ENCODE measurements around the gene COX8A.

The COX8A gene

GRCh38 chr11:63945477-63946163 is 28.8 kb upstream of the COX8A start:
- Histone ChIP-seq H3K4me2 (ENCODE audit: insufficient read depth, low read length) (no peak overlapping the region), H3K79me2 (ENCODE audit: insufficient read depth, low read length) (peaks cover 55% of the 10 kb centered on the region), H2AFZ (ENCODE audit: low read depth, low read length) (no peak overlapping the region), H3K27ac (ENCODE audit: low read length) (no peak overlapping the region), H3K4me3 (ENCODE audit: low read depth in 1 of 2, low read length in 2 of 2) (no peak overlapping the region), H3K9ac (ENCODE audit: low read depth, low read length) (no peak overlapping the region), H3K4me1 (ENCODE audit: insufficient read depth, low read length) (peaks cover 11% of the 10 kb centered on the region), H3K9me3 (ENCODE audit: insufficient read depth, low read length, severe bottlenecking) (no peaks in the 10 kb centered on the region), H4K20me1 (ENCODE audit: insufficient read depth, low read length) (peaks cover 34% of the 10 kb centered on the region), H3K36me3 (ENCODE audit: insufficient read depth, low read length) (peaks cover 55% of the 10 kb centered on the region), H3K27me3 (ENCODE audit: insufficient read depth, low read length, poor library complexity) (no peaks in the 10 kb centered on the region)
- DNase-seq, result peak; percentile 61
- peak; percentile 90 for ATAC-seq (ENCODE audit: insufficient read depth, low read depth)
- TF ChIP-seq EZH2 (IDR thresholded peaks at IDR 0.05; ENCODE audit: borderline replicate concordance, low read depth, low read length, severe bottlenecking), result no peak
- TF ChIP-seq, protein P1, sequence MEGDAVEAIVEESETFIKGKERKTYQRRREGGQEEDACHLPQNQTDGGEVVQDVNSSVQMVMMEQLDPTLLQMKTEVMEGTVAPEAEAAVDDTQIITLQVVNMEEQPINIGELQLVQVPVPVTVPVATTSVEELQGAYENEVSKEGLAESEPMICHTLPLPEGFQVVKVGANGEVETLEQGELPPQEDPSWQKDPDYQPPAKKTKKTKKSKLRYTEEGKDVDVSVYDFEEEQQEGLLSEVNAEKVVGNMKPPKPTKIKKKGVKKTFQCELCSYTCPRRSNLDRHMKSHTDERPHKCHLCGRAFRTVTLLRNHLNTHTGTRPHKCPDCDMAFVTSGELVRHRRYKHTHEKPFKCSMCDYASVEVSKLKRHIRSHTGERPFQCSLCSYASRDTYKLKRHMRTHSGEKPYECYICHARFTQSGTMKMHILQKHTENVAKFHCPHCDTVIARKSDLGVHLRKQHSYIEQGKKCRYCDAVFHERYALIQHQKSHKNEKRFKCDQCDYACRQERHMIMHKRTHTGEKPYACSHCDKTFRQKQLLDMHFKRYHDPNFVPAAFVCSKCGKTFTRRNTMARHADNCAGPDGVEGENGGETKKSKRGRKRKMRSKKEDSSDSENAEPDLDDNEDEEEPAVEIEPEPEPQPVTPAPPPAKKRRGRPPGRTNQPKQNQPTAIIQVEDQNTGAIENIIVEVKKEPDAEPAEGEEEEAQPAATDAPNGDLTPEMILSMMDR (IDR thresholded peaks at IDR 0.05; ENCODE audit: borderline replicate concordance, extremely low read depth, low read length, poor library complexity, severe bottlenecking), result peak; percentile 87

GRCh38 chr11:63951779-63952536 is 22.5 kb upstream of the COX8A start:
- no peaks in the 10 kb centered on the region for H3K9me3 ChIP-seq (ENCODE audit: insufficient read depth, low read length, severe bottlenecking)
- peaks cover 18% of the 10 kb centered on the region for H3K4me1 ChIP-seq (ENCODE audit: insufficient read depth, low read length)
- no peak overlapping the region for H3K9ac ChIP-seq (ENCODE audit: low read depth, low read length)
- no peak overlapping the region for H3K4me3 ChIP-seq (ENCODE audit: low read depth in 1 of 2, low read length in 2 of 2)
- ATAC-seq (ENCODE audit: insufficient read depth, low read depth) (peak; percentile 98), DNase-seq (peak; percentile 73)
- TF ChIP-seq, protein P1 (IDR thresholded peaks at IDR 0.05; ENCODE audit: borderline replicate concordance, extremely low read depth, low read length, poor library complexity, severe bottlenecking), result no peak
- no peak for TF ChIP-seq EZH2 (IDR thresholded peaks at IDR 0.05; ENCODE audit: borderline replicate concordance, low read depth, low read length, severe bottlenecking)
- peak overlapping the region; percentile 50 for H3K27ac ChIP-seq (ENCODE audit: low read length)
- no peak overlapping the region for H2AFZ ChIP-seq (ENCODE audit: low read depth, low read length)
- H3K4me2 ChIP-seq (ENCODE audit: insufficient read depth, low read length), result peak overlapping the region; percentile 27; the same call in 1 of the 2 replicates
- no peaks in the 10 kb centered on the region for H3K79me2 ChIP-seq (ENCODE audit: insufficient read depth, low read length)
- peaks cover 80% of the 10 kb centered on the region for H3K36me3 ChIP-seq (ENCODE audit: insufficient read depth, low read length)
- no peaks in the 10 kb centered on the region for H3K27me3 ChIP-seq (ENCODE audit: insufficient read depth, low read length, poor library complexity)
- H4K20me1 ChIP-seq (ENCODE audit: insufficient read depth, low read length), result peaks cover 8% of the 10 kb centered on the region

DNA sequence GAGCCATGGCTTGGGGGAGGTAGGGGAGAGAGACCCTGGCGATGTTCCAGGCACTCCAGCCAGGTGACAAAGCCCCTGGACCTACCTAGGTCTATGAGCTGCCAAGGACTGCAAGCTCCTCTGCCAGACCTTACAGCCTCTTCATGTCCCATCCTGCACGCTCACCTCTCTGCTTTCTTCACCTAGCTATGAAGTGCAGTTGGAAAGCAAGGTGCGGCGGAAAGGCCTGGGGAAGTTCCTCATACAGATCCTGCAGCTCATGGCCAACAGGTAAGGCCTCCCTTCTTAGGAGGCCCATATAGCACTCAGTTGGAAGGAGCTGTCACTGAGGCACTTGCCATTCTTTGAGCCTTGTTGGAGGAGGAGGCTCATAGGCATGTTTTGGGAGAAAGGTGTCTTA is 21.9 kb upstream of the COX8A start:
- Histone ChIP-seq H3K4me3 (ENCODE audit: low read depth in 1 of 2, low read length in 2 of 2) (no peak overlapping the region), H3K27ac (ENCODE audit: low read length) (peak overlapping the region; percentile 50), H3K79me2 (ENCODE audit: insufficient read depth, low read length) (no peaks in the 10 kb centered on the region), H4K20me1 (ENCODE audit: insufficient read depth, low read length) (peaks cover 11% of the 10 kb centered on the region), H3K9ac (ENCODE audit: low read depth, low read length) (no peak overlapping the region), H3K4me2 (ENCODE audit: insufficient read depth, low read length) (0 out of 2 replicates have a peak overlapping the region, but pooled peaks have one; percentile 27), H3K36me3 (ENCODE audit: insufficient read depth, low read length) (peaks cover 77% of the 10 kb centered on the region), H3K4me1 (ENCODE audit: insufficient read depth, low read length) (peaks cover 18% of the 10 kb centered on the region), H3K9me3 (ENCODE audit: insufficient read depth, low read length, severe bottlenecking) (no peaks in the 10 kb centered on the region), H3K27me3 (ENCODE audit: insufficient read depth, low read length, poor library complexity) (no peaks in the 10 kb centered on the region), H2AFZ (ENCODE audit: low read depth, low read length) (no peak overlapping the region)
- no peak for ATAC-seq (ENCODE audit: insufficient read depth, low read depth)
- DNase-seq, result no peak
- TF ChIP-seq, protein P1 (IDR thresholded peaks at IDR 0.05; ENCODE audit: borderline replicate concordance, extremely low read depth, low read length, poor library complexity, severe bottlenecking), result no peak
- TF ChIP-seq EZH2 (IDR thresholded peaks at IDR 0.05; ENCODE audit: borderline replicate concordance, low read depth, low read length, severe bottlenecking), result no peak
